PFSK-1 (cell line): Measurements from ENCODE around the gene MYLIP.

Source experiments
- POLR2AphosphoS5 ChIP-seq: IDR thresholded peaks from 2 replicates; pipeline ENCODE4 v1.6.1; 2012; ENCODE audit warnings: low read depth, mild to moderate bottlenecking, control low read depth, low read length, moderate library complexity
- REST ChIP-seq, 2 experiments: IDR thresholded peaks; 2 replicates each; pipeline versions ENCODE4 v1.6.1 to v1.8.0; 2011 to 2012; ENCODE audit warnings: low read depth in 2 of 2, low read length in 2 of 2, control low read depth in 1 of 2, inconsistent platforms in 1 of 2, mild to moderate bottlenecking in 1 of 2, moderate library complexity in 1 of 2; ENCODE audit not compliant: insufficient read depth in 1 of 2
- SIN3A ChIP-seq: IDR thresholded peaks from 2 replicates; pipeline ENCODE4 v1.6.1; 2012; ENCODE audit warnings: mild to moderate bottlenecking, low read length, moderate library complexity, borderline replicate concordance; ENCODE audit not compliant: insufficient read depth
- TAF1 ChIP-seq: IDR thresholded peaks from 2 replicates; pipeline ENCODE4 v1.6.1; 2012; ENCODE audit warnings: low read length, control low read depth, borderline replicate concordance; ENCODE audit not compliant: insufficient read depth

GRCh38 chr6:16135066-16135465 lies 6.2 kb downstream of the MYLIP start:
- TF ChIP-seq REST (IDR thresholded peaks at IDR 0.05; ENCODE audit: insufficient read depth in 1 of 2, low read depth in 2 of 2, low read length in 2 of 2) (no peak), TAF1 (no peak), POLR2AphosphoS5 (no peak), SIN3A (no peak)
